Liver (tissue), 9 donors: ENCODE data around the gene CCNK. TPM values are rescaled to one million over a fixed set of nuclear protein-coding genes. Genes with fewer than 3 reads are reported as not detected.

Source experiments
- DNase-seq: peaks from one replicate; pipeline ENCODE4 v3.0.0-alpha.2; 2017; ENCODE audit warnings: low spot score
- H3K27ac ChIP-seq, 2 donors: one replicate each; pipeline ENCODE4 v1.7.0; 2013; ENCODE audit warnings: inconsistent platforms in 2 of 2, low read length in 2 of 2, control low read depth in 1 of 2, low read depth in 1 of 2, mild to moderate bottlenecking in 1 of 2
- H3K27me3 ChIP-seq, 4 donors: one replicate each; pipeline versions ENCODE4 v1.6.1 to v1.7.0; 2013; ENCODE audit warnings: low read length in 3 of 4, inconsistent platforms in 1 of 4, mild to moderate bottlenecking in 1 of 4, moderate library complexity in 1 of 4; ENCODE audit not compliant: control insufficient read depth in 4 of 4, insufficient read depth in 4 of 4
- H3K36me3 ChIP-seq, 4 donors: one replicate each; pipeline versions ENCODE4 v1.6.1 to v1.7.0; 2013; ENCODE audit warnings: low read length in 3 of 4, mild to moderate bottlenecking in 3 of 4, low read depth in 1 of 4, moderate library complexity in 1 of 4; ENCODE audit not compliant: control insufficient read depth in 4 of 4, insufficient read depth in 3 of 4
- H3K4me1 ChIP-seq, 4 donors: one replicate each; pipeline versions ENCODE4 v1.6.1 to v1.7.0; 2013; ENCODE audit warnings: low read length in 3 of 4, mild to moderate bottlenecking in 3 of 4, moderate library complexity in 1 of 4; ENCODE audit not compliant: control insufficient read depth in 4 of 4, insufficient read depth in 4 of 4
- H3K4me3 ChIP-seq, 3 donors: one replicate each; pipeline versions ENCODE4 v1.6.1 to v1.7.0; 2013; ENCODE audit warnings: low read length in 3 of 3, control low read depth in 1 of 3, low read depth in 1 of 3, mild to moderate bottlenecking in 1 of 3
- H3K9ac ChIP-seq, 2 donors: one replicate each; pipeline ENCODE4 v1.7.0; 2013; ENCODE audit warnings: low read length in 2 of 2, mild to moderate bottlenecking in 2 of 2, moderate library complexity in 2 of 2, control low read depth in 1 of 2, low read depth in 1 of 2
- H3K9me3 ChIP-seq, 4 donors: one replicate each; pipeline versions ENCODE4 v1.6.1 to v1.7.0; 2013; ENCODE audit warnings: low read length in 3 of 4; ENCODE audit not compliant: control insufficient read depth in 4 of 4
- CTCF ChIP-seq: fragments of 150-350 bp; IDR thresholded peaks from 2 replicates; pipeline ENCODE4 v1.5.1; 2017; ENCODE audit warnings: improper control_type of control experiment, low read depth, low read length; ENCODE audit not compliant: missing input control
- EGR1 ChIP-seq, 2 donors: IDR thresholded peaks; 2 replicates each; pipeline ENCODE4 v1.6.1; 2016 to 2018; ENCODE audit warnings: antibody characterized with exemption in 2 of 2, low read depth in 2 of 2
- FOXA1 ChIP-seq: IDR thresholded peaks from 2 replicates; pipeline ENCODE4 v1.6.1; 2016; ENCODE audit warnings: antibody characterized with exemption
- FOXA2 ChIP-seq: IDR thresholded peaks from 2 replicates; pipeline ENCODE4 v1.6.1; 2016; ENCODE audit warnings: antibody characterized with exemption
- GABPA ChIP-seq, 2 donors: IDR thresholded peaks in 1 of 2; conservative IDR thresholded peaks in 1 of 2; 2 replicates each; pipeline ENCODE4 v1.6.1; 2016; ENCODE audit warnings: antibody characterized with exemption in 2 of 2, mild to moderate bottlenecking in 1 of 2, moderate library complexity in 1 of 2
- HNF4A ChIP-seq, 2 donors: conservative IDR thresholded peaks; 2 replicates each; pipeline ENCODE4 v1.6.1; 2016; ENCODE audit warnings: antibody characterized with exemption in 2 of 2, mild to moderate bottlenecking in 2 of 2
- HNF4G ChIP-seq: IDR thresholded peaks from 2 replicates; pipeline ENCODE4 v1.6.1; 2016; ENCODE audit warnings: antibody characterized with exemption
- JUND ChIP-seq, 2 donors: IDR thresholded peaks; 2 replicates each; pipeline ENCODE4 v1.6.1; 2016; ENCODE audit warnings: antibody characterized with exemption in 2 of 2
- MAX ChIP-seq: IDR thresholded peaks from 2 replicates; pipeline ENCODE4 v1.6.1; 2016; ENCODE audit warnings: antibody characterized with exemption
- NR2F2 ChIP-seq: IDR thresholded peaks from 2 replicates; pipeline ENCODE4 v1.6.1; 2016; ENCODE audit warnings: antibody characterized with exemption
- RAD21 ChIP-seq, 2 donors: IDR thresholded peaks; 2 replicates each; pipeline ENCODE4 v1.6.1; 2016; ENCODE audit warnings: antibody characterized with exemption in 2 of 2, mild to moderate bottlenecking in 2 of 2
- RXRA ChIP-seq, 2 donors: IDR thresholded peaks; 2 replicates each; pipeline ENCODE4 v1.6.1; 2017 to 2018; ENCODE audit warnings: antibody characterized with exemption in 2 of 2, mild to moderate bottlenecking in 1 of 2
- SP1 ChIP-seq: IDR thresholded peaks from 2 replicates; pipeline ENCODE4 v1.6.1; 2018; ENCODE audit warnings: antibody characterized with exemption, mild to moderate bottlenecking
- TAF1 ChIP-seq: conservative IDR thresholded peaks from 2 replicates; pipeline ENCODE4 v1.6.1; 2016; ENCODE audit warnings: antibody characterized with exemption, mild to moderate bottlenecking
- YY1 ChIP-seq: IDR thresholded peaks from 2 replicates; pipeline ENCODE4 v1.6.1; 2016; ENCODE audit warnings: antibody characterized with exemption, mild to moderate bottlenecking
- WGBS: extraction: QIAGEN DNeasy Blood & Tissue Kit; methylation state at CpG from one replicate; pipeline ENCODE4 v1.1.7; 2013; 5-methylcytosine and 5-hydroxymethylcytosine counted together
- polyA plus RNA-seq, 2 donors: library from polyadenylated mRNA; stranded (reverse) in 1 of 2; unstranded in 1 of 2; fragments of 200-250 nt in 1 of 2; fragments of >200 nt in 1 of 2; fragmentation: Nextera tagmentation in 1 of 2; extraction: Ambion mirVana in 1 of 2; gene quantifications; one replicate each; pipeline versions ENCODE4 v1.2.1 to v1.2.3, GENCODE V29; 2013 to 2015
- total RNA-seq, 2 donors: library from RNA; depleted of rRNA; stranded (reverse); fragments of >200 nt; gene quantifications; one replicate each; pipeline ENCODE4 v1.2.3, GENCODE V29; 2014
- TF ChIP-seq, protein P1 (sequence below): IDR thresholded peaks from 2 replicates; pipeline ENCODE4 v1.6.1; 2016; ENCODE audit warnings: antibody characterized with exemption, mild to moderate bottlenecking
- TF ChIP-seq, protein P2 (sequence below): IDR thresholded peaks from 2 replicates; pipeline ENCODE4 v1.6.1; 2016; ENCODE audit warnings: antibody characterized with exemption
- TF ChIP-seq, protein P3 (sequence below): IDR thresholded peaks from 2 replicates; pipeline ENCODE4 v1.6.1; 2016; ENCODE audit warnings: antibody characterized with exemption
- donor health status: healthy.
- donor health status: healthy.
- donor health status: healthy.
- donor health status: healthy.
- donor health status: healthy.

The CCNK gene
- total and polyA plus RNA-seq, 4 donors = 7.7 to 33.4 (median 13.2) TPM

DNA sequence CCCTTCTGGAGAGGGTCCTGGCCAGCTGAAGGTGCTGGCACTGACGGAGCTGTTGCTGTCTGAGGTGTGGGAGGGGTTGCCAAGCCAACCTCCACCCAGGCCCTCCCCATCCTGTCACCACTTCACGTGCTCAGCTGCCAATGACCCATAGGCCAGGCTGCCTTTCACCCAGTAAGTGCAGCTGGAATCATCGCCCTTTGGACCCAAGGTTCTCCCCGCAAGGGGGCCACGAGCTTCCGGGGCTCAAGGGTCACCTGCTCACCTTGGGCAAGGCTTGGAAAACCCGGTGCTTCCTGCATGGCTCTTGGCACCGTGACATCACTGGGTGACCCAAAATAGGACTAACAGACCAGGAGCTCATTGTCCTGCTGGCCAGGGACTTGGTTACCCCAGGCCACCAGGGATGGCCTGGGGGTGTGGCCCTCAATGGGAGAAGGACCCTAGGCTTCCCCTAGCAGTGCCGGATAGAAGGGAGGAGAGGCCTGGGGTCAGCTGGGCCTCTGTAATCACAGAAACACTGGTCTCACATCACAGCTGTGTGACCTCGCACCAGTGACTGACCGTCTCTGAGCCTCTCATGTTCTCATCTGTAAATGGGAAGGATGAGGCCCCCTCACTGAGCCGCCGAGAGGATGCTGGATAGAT lies 71.5 kb downstream of the CCNK start (continued):
- TF ChIP-seq MAX = peak; percentile 99
- TF ChIP-seq FOXA1 = peak; percentile 96
- TF ChIP-seq HNF4A (conservative IDR thresholded peaks at IDR 0.05) = peak; percentile 99 to 100
- TF ChIP-seq CTCF = no peak

DNA sequence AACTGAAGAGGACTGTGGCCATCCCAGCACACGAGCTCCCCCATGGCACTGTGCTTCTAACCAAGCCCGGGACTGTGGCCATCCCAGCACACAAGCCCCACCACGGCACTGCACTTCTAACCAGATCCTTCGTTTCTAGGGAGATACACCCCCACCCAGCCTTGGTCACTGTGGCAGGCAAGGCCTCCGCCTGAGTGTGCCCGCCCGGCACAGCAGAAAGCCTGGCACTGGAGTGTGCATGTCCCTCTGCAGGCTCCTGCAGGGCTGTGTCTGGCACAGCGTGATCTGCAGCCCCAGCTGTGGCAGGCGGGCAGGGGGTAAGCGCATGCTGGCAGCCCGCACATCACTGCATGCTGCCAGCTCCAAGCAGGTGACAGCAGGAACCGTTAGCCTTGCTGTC lies 73.0 kb downstream of the CCNK start:
- TF ChIP-seq SP1 (peak; percentile 5), FOXA2 (no peak), RXRA (IDR thresholded peaks at IDR 0.05) (peak in 1 of 2 donors; percentile 12)
- H3K9ac ChIP-seq = peak overlapping the region in 1 of 2 donors; percentile 41
- H3K9me3 ChIP-seq = no peaks in the 10 kb centered on the region
- no peaks in the 10 kb centered on the region for H3K36me3 ChIP-seq
- peak overlapping the region; percentile 79 for H3K27ac ChIP-seq
- 34% methylated on average over 12 of the region's 12 CpGs for WGBS
- H3K4me1 ChIP-seq = peaks cover 37 to 80% (median 67%) of the 10 kb centered on the region in 4 donors
- H3K27me3 ChIP-seq = no peaks in the 10 kb centered on the region
- no peak overlapping the region for H3K4me3 ChIP-seq
- no peak for DNase-seq

DNA sequence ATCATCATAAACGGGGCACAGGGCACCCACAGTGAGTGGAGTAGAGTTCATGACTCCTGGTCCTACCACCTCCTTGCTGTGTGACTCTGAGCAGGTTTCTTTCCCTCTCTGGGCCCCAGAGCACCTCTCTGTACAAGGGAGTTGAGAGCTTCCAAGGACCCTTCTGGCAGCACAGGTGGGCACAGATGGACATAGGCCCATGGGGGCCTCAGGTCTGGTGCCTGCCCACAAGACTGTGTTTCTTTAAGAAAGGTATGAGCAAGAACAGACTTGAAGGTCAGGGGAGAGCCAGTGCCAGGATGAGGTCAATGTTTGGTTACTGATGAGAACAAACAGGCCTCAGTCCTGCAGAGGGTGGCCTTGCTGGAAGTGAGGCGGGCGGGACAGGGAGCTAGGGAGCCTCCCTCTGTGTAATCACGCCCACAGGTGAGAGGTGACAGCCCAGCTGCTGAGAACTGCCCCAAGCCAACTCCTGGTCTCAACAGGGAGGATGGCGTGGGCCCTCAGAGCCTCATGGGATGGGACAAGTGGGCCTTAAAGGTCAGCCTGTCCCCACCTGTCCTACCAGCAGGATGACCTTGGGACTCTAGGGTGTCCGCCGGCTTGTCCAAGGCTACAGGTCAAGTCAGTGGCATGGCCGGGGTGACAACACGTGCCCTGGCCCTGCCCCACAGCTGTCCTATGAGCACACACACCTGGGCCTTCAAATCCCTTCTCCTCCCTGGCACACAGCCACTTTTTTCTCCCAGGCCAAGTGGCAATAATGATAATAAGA lies 73.7 kb downstream of the CCNK start:
- peak; percentile 57 for DNase-seq
- Histone ChIP-seq H3K4me3 (no peak overlapping the region), H3K4me1 (peaks cover 37 to 81% (median 70%) of the 10 kb centered on the region in 4 donors), H3K9ac (peak overlapping the region in 1 of 2 donors; percentile 41), H3K27me3 (no peaks in the 10 kb centered on the region), H3K9me3 (no peaks in the 10 kb centered on the region), H3K27ac (peak overlapping the region; percentile 79), H3K36me3 (no peaks in the 10 kb centered on the region)
- no peak for TF ChIP-seq TAF1
- TF ChIP-seq GABPA (IDR thresholded peaks at IDR 0.05 in 1 of 2, conservative IDR thresholded peaks at IDR 0.05 in 1 of 2) = peak in 1 of 2 donors; percentile 42
- TF ChIP-seq, protein P1, sequence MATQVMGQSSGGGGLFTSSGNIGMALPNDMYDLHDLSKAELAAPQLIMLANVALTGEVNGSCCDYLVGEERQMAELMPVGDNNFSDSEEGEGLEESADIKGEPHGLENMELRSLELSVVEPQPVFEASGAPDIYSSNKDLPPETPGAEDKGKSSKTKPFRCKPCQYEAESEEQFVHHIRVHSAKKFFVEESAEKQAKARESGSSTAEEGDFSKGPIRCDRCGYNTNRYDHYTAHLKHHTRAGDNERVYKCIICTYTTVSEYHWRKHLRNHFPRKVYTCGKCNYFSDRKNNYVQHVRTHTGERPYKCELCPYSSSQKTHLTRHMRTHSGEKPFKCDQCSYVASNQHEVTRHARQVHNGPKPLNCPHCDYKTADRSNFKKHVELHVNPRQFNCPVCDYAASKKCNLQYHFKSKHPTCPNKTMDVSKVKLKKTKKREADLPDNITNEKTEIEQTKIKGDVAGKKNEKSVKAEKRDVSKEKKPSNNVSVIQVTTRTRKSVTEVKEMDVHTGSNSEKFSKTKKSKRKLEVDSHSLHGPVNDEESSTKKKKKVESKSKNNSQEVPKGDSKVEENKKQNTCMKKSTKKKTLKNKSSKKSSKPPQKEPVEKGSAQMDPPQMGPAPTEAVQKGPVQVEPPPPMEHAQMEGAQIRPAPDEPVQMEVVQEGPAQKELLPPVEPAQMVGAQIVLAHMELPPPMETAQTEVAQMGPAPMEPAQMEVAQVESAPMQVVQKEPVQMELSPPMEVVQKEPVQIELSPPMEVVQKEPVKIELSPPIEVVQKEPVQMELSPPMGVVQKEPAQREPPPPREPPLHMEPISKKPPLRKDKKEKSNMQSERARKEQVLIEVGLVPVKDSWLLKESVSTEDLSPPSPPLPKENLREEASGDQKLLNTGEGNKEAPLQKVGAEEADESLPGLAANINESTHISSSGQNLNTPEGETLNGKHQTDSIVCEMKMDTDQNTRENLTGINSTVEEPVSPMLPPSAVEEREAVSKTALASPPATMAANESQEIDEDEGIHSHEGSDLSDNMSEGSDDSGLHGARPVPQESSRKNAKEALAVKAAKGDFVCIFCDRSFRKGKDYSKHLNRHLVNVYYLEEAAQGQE = no peak
- no peak for TF ChIP-seq CTCF
- peak; percentile 76 for TF ChIP-seq MAX
- TF ChIP-seq FOXA1 = no peak
- TF ChIP-seq HNF4A (conservative IDR thresholded peaks at IDR 0.05) = peak; percentile 82 to 94
- peak; percentile 57 for TF ChIP-seq FOXA2
- TF ChIP-seq RXRA (IDR thresholded peaks at IDR 0.05) = peak; percentile 93 to 98
- TF ChIP-seq SP1 = peak; percentile 79
- peak; percentile 10 to 33 for TF ChIP-seq RAD21 (IDR thresholded peaks at IDR 0.05)
- TF ChIP-seq, protein P2, sequence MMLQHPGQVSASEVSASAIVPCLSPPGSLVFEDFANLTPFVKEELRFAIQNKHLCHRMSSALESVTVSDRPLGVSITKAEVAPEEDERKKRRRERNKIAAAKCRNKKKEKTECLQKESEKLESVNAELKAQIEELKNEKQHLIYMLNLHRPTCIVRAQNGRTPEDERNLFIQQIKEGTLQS = no peak
- peak; percentile 70 for TF ChIP-seq HNF4G
- TF ChIP-seq EGR1 (IDR thresholded peaks at IDR 0.05; ENCODE audit: low read depth in 2 of 2) = no peak
- peak; percentile 39 for TF ChIP-seq YY1
- TF ChIP-seq, protein P3, sequence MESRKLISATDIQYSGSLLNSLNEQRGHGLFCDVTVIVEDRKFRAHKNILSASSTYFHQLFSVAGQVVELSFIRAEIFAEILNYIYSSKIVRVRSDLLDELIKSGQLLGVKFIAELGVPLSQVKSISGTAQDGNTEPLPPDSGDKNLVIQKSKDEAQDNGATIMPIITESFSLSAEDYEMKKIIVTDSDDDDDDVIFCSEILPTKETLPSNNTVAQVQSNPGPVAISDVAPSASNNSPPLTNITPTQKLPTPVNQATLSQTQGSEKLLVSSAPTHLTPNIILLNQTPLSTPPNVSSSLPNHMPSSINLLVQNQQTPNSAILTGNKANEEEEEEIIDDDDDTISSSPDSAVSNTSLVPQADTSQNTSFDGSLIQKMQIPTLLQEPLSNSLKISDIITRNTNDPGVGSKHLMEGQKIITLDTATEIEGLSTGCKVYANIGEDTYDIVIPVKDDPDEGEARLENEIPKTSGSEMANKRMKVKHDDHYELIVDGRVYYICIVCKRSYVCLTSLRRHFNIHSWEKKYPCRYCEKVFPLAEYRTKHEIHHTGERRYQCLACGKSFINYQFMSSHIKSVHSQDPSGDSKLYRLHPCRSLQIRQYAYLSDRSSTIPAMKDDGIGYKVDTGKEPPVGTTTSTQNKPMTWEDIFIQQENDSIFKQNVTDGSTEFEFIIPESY = no peak
- peak; percentile 85 for TF ChIP-seq NR2F2
- peak; percentile 48 to 56 for TF ChIP-seq JUND (IDR thresholded peaks at IDR 0.05)
- 31% methylated on average over 9 of the region's 9 CpGs for WGBS
